ENCODE data around the gene KCTD17.

KCTD17 gene

DNA sequence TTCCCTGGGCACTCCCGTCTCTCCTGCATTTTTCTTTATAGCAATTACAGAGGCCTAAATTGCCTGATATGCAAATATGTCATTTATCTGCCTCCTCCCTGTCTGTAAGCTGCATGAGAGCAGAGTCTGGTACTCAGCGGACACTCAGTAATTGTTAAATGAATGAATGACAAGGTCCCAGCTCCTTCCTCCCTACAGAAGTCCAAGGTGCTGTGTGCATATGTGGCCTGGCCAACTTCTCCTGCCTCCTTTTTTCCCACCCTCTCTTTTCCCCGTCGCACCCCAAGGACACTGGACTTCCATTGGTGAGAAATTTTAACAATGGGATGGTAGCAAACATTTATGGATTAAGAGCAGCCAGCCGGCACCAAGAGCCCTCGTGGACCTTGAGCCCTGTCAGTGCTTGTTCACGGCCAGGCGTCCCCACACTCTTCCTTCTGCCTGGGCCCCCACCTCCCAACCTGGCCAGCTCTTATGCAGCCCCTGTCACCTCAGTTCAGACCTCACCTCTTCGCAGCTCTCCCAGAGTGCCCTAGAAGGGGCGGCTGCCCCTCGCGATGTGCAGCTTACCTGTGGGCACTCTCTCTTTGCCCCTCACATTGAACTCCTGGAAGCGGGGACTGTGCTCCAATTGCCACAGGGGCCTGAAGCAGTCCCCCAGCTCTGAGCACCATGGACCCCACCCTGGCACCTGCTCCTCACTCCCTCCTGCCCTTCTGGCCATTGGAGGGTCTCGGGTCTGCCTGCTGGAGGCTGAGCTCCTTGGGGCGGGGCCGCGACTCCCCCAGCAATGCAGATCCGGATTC lies 56.5 kb downstream of the KCTD17 start:
- no peak for DNase-seq

DNA sequence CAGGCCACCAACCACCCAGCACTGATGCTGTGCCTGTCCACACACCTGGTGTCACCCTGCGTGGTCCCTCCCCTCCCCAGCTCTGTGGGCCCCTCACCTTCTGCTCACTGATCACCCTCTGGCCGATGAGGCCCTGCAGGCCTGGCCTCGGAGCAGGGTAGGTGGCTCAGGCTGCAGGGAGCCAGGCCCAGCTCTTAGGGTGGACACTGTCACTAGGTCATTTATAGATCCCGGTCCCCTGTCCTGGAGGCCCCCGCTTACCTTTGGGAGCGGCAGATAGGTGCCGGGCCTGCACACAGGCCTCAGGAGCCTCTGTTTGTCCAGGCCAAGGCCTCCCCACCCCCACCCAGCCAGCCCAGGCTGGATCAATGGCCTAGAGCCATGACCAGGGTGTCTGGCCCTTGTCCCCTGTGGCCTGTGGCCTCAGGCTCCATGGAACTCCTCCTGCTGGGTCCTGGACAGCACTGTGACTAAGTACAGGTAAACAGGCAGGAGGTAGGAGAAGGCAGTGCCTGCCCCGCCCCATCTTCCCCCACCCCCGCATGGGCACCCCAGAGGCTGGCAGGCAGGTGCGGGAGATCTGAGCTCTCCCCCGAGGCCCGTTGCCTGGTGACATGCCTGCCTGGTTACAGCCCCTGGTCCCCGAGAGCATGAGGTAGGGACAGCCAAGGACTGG lies 57.8 kb downstream of the KCTD17 start, which contains the start of gene TMPRSS6:
TMPRSS6 (minus strand) TSS at position 472 of the 676 bp plus-strand sequence. CDS start 6,296 bp downstream, outside the sequence.
- DNase-seq = no peak

DNA sequence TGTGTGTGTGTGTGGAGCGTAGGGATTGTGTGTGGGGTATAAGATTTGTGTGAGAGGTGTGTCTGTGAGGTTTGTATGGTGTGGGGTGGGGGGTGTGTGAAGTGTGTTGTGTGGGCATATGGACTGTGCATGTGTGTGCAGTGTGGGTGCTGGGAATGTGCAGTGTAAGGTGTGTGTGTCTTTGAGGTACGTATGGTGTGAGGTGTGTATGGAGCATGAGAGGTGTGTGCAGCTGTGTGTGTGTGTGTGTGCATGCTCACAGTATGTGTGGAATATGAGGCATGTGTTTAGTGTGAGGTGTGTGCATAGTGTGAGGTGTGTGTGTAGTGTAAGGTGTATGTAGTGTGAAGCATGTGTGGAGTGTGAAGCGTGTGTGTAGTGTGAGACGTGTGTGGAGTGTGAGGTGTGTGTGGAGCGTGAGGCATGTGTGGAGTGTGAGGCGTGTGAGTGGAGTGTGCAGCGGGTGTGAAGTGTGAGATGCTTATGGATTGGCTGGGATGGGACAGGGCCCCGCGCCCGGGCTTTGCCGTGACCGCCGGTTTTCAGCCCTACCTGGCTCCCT lies 59.7 kb downstream of the KCTD17 start:
- DNase-seq = no peak

DNA sequence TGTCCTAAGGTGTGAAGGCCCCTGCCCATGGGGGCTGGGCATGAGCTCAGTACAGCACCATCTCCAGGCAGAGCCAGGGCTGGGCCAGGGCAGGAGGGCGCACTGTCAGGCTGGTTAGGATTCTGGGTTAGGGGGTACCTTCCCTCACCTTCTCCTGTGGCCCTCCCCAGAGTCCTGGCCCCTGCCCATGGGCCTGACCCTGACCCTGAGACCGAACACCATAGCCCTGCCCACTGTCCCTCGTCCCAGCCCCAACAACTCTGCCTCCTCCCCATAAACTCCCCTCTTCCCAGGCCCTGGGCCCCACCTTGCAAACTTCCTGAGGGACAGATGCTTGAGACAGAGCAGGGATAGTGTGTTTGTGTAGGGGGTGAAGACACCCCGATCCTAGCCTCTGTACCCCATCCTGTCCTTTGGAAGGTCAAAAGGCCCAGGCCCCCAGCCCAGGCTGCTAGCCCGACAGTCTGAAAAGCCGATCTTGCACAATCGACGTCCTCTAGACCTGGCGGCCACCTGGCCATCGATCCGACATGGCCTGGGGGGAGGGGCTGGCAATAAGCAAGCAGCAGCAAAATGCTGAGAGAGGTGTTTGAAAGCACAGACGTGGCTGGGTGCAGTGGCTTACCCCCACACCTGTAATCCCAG lies 60.7 kb downstream of the KCTD17 start:
- DNase-seq = no peak

All from activated CD8-positive, alpha-beta memory T cell treated with anti-CD3 and anti-CD28 coated beads, Interleukin-2, amount 50 U/mL, for 4 hours (primary cell).